ENCODE data around the gene HSD17B1. TPM values are rescaled to one million over a fixed set of nuclear protein-coding genes. Genes with fewer than 3 reads are reported as not detected.

The HSD17B1 gene
- total and polyA plus RNA-seq, 2 of the 4 experiments (the other 2 are of a cell fraction) = 0.72 to 1.4 TPM

- H2AK9ac ChIP-seq (replicated peaks; ENCODE audit: low read depth, low read length, poor library complexity) = no peak overlapping the region
- no peak overlapping the region for H3K14ac ChIP-seq (replicated peaks; ENCODE audit: low read depth, low read length)
- no peak overlapping the region for H2BK15ac ChIP-seq (ENCODE audit: low read depth, low read length)
- peaks cover 8% of the 10 kb centered on the region for H3K36me3 ChIP-seq (ENCODE audit: control insufficient read depth, insufficient read depth, low read length)
- no peak overlapping the region for H2BK5ac ChIP-seq (ENCODE audit: low read depth, low read length, poor library complexity, severe bottlenecking)
- intact Hi-C loops (cut with micrococcal nuclease) = no loop called here
- peaks cover 14 to 63% of the 10 kb centered on the region in 2 experiments for H3K79me1 ChIP-seq (ENCODE audit: low read depth in 1 of 2, low read length in 2 of 2)
- DNase-seq (no peak), ATAC-seq (ENCODE audit: low read depth) (no peak)
- H4K5ac ChIP-seq (ENCODE audit: low read depth, low read length) = no peak overlapping the region
- H3K4ac ChIP-seq (ENCODE audit: low read depth, low read length) = no peak overlapping the region
- no peaks in the 10 kb centered on the region; the same call in 1 of the 2 replicates for H3K9me1 ChIP-seq (ENCODE audit: insufficient read depth, low read length)
- no peaks in the 10 kb centered on the region for H3K27me3 ChIP-seq (ENCODE audit: control insufficient read depth, insufficient read depth, low read length)
- no peak overlapping the region for H3K4me2 ChIP-seq (ENCODE audit: low read depth, low read length)
- WGBS, 2 experiments (ENCODE audit: extremely low coverage in 2 of 2, insufficient read length in 1 of 2) = no CpG with 5 or more reads among the region's 2 CpGs
- H2BK120ac ChIP-seq (ENCODE audit: low read depth, low read length) = no peak overlapping the region
- no peak overlapping the region for H3K4me3 ChIP-seq (ENCODE audit: insufficient read depth, low read depth, low read length)
- H3K23ac ChIP-seq (ENCODE audit: low read depth, low read length) = no peak overlapping the region
- H3K27ac ChIP-seq (ENCODE audit: insufficient read depth, low read length) = no peak overlapping the region
- H3K9me3 ChIP-seq (ENCODE audit: control insufficient read depth, insufficient read depth, low read length) = no peaks in the 10 kb centered on the region
- no TSS peak for BruUV-seq (replicated peaks)
- in situ Hi-C loops (cut with MboI; ENCODE audit: low sequenced_read_pairs) = no loop called here
- TF ChIP-seq CTCF (conservative IDR thresholded peaks at IDR 0.05; ENCODE audit: low read depth, low read length) (no peak), FOS (IDR thresholded peaks at IDR 0.05; ENCODE audit: low read depth, low read length) (no peak), CHD1 (IDR thresholded peaks at IDR 0.05; ENCODE audit: low read depth, low read length) (no peak), MAZ (IDR thresholded peaks at IDR 0.05; ENCODE audit: borderline replicate concordance, low read depth, low read length) (no peak), SMC3 (IDR thresholded peaks at IDR 0.05; ENCODE audit: low read depth, low read length) (no peak), CEBPB (IDR thresholded peaks at IDR 0.05; ENCODE audit: low read depth, low read length) (no peak), RFX5 (IDR thresholded peaks at IDR 0.05; ENCODE audit: low read depth, low read length) (no peak), RAD21 (IDR thresholded peaks at IDR 0.05; ENCODE audit: low read length) (no peak), MAFK (IDR thresholded peaks at IDR 0.05; ENCODE audit: low read depth, low read length) (no peak), MXI1 (IDR thresholded peaks at IDR 0.05; ENCODE audit: borderline replicate concordance, low read depth, low read length) (no peak), USF2 (IDR thresholded peaks at IDR 0.05; ENCODE audit: low read depth, low read length) (no peak), RCOR1 (IDR thresholded peaks at IDR 0.05; ENCODE audit: insufficient replicate concordance, low read length) (no peak), ELK1 (IDR thresholded peaks at IDR 0.05; ENCODE audit: borderline replicate concordance, low read depth, low read length) (no peak), POLR2A (IDR thresholded peaks at IDR 0.05; ENCODE audit: low read depth, low read length) (no peak), BHLHE40 (IDR thresholded peaks at IDR 0.05; ENCODE audit: low read depth, low read length) (no peak), NFE2L2 (IDR thresholded peaks at IDR 0.05; ENCODE audit: low read depth, low read length) (no peak)
- dilution Hi-C loops (cut with HindIII; ENCODE audit: low sequenced_read_pairs, unreplicated experiment) = no loop called here
- no peak overlapping the region for H2AFZ ChIP-seq (replicated peaks; ENCODE audit: low read length, poor library complexity)
- H2BK20ac ChIP-seq (ENCODE audit: low read depth, low read length) = no peak overlapping the region
- CTCF ChIA-PET = no interaction called here
- no peak overlapping the region for H4K91ac ChIP-seq (ENCODE audit: insufficient read depth, low read depth, low read length)
- no peak overlapping the region for H2AK5ac ChIP-seq (ENCODE audit: low read depth, low read length)
- POLR2A ChIA-PET (ENCODE audit: unreplicated experiment) = interaction anchor here (0.6 kb wide), 1 partner anchor 46 kb away, joined by 7 read pairs; no protein-coding TSS in a partner anchor
- H3K18ac ChIP-seq (ENCODE audit: low read depth, low read length) = no peak overlapping the region
- no peak overlapping the region for H3K9ac ChIP-seq (ENCODE audit: low read depth, low read length)
- H3K4me1 ChIP-seq (ENCODE audit: control insufficient read depth, insufficient read depth, low read length) = no peaks in the 10 kb centered on the region
- H3K56ac ChIP-seq (ENCODE audit: extremely low read depth, insufficient read depth, low read length) = no peak overlapping the region
- no peak overlapping the region for H4K8ac ChIP-seq (ENCODE audit: low read depth in 2 of 2, low read length in 2 of 2)
- H4K20me1 ChIP-seq (ENCODE audit: insufficient read depth, low read length) = peaks cover 36% of the 10 kb centered on the region
These were observed 46.2 kb downstream of the HSD17B1 start for GRCh38 chr17:42598905-42599304.

Measured in IMR-90 (cell line).